ENCODE results near the gene AHRR. TPM values are rescaled to one million over a fixed set of nuclear protein-coding genes. Genes with fewer than 3 reads are reported as not detected.

The AHRR gene
- total RNA-seq, 1 donor from 2014 or later: 8.4 TPM

GRCh38 chr5:421287-421880, 99.9 kb downstream of the AHRR start:
- intact Hi-C loops (cut with DNase I): no loop called here
- ATAC-seq (no peak), DNase-seq (no peak)
- H3K9me3 ChIP-seq: no peaks in the 10 kb centered on the region
- no peaks in the 10 kb centered on the region for H3K27me3 ChIP-seq (ENCODE audit: low read depth)
- no peaks in the 10 kb centered on the region for H3K36me3 ChIP-seq
- no peak overlapping the region for H3K27ac ChIP-seq
- no peaks in the 10 kb centered on the region for H3K4me1 ChIP-seq
- no peak for TF ChIP-seq CTCF (IDR thresholded peaks at IDR 0.05)
- no peak overlapping the region for H3K4me3 ChIP-seq

- H3K4me1 ChIP-seq: no peaks in the 10 kb centered on the region
- no peaks in the 10 kb centered on the region for H3K36me3 ChIP-seq
- H3K27ac ChIP-seq: no peak overlapping the region
- H3K9me3 ChIP-seq: no peaks in the 10 kb centered on the region
- DNase-seq (peak; percentile 38), ATAC-seq (no peak)
- TF ChIP-seq CTCF (IDR thresholded peaks at IDR 0.05): no peak
- no peak overlapping the region for H3K4me3 ChIP-seq
- intact Hi-C loops (cut with DNase I): no loop called here
- no peaks in the 10 kb centered on the region for H3K27me3 ChIP-seq (ENCODE audit: low read depth)
These were observed 100.4 kb downstream of the AHRR start for GRCh38 chr5:421901-422300.

- H3K4me1 ChIP-seq: no peaks in the 10 kb centered on the region
- intact Hi-C loops (cut with DNase I): no loop called here
- H3K27ac ChIP-seq: no peak overlapping the region
- TF ChIP-seq CTCF (IDR thresholded peaks at IDR 0.05): no peak
- no peak for ATAC-seq
- DNase-seq: peak; percentile 35
- no peaks in the 10 kb centered on the region for H3K36me3 ChIP-seq
- H3K4me3 ChIP-seq: no peak overlapping the region
- no peaks in the 10 kb centered on the region for H3K27me3 ChIP-seq (ENCODE audit: low read depth)
- no peaks in the 10 kb centered on the region for H3K9me3 ChIP-seq
These were observed 101.1 kb downstream of the AHRR start for GRCh38 chr5:422323-423232.

GRCh38 chr5:423233-423565, 101.7 kb downstream of the AHRR start:
- Histone ChIP-seq H3K36me3 (peaks cover 2% of the 10 kb centered on the region), H3K4me1 (no peaks in the 10 kb centered on the region), H3K9me3 (no peaks in the 10 kb centered on the region), H3K4me3 (no peak overlapping the region), H3K27me3 (ENCODE audit: low read depth) (no peaks in the 10 kb centered on the region), H3K27ac (no peak overlapping the region)
- no peak for DNase-seq
- ATAC-seq: no peak
- no peak for TF ChIP-seq CTCF (IDR thresholded peaks at IDR 0.05)
- intact Hi-C loops (cut with DNase I): no loop called here

GRCh38 chr5:423626-424261, 102.2 kb downstream of the AHRR start:
- H3K36me3 ChIP-seq: peaks cover 4% of the 10 kb centered on the region
- no peaks in the 10 kb centered on the region for H3K9me3 ChIP-seq
- TF ChIP-seq CTCF (IDR thresholded peaks at IDR 0.05): no peak
- intact Hi-C loops (cut with DNase I): no loop called here
- H3K27me3 ChIP-seq (ENCODE audit: low read depth): no peaks in the 10 kb centered on the region
- no peak for ATAC-seq
- DNase-seq: no peak
- no peaks in the 10 kb centered on the region for H3K4me1 ChIP-seq
- no peak overlapping the region for H3K27ac ChIP-seq
- no peak overlapping the region for H3K4me3 ChIP-seq

Measured in lower lobe of right lung (tissue), 2 donors.